Peyer's patch (tissue), 4 donors: ENCODE measurements around the gene PRKD1. TPM values are rescaled to one million over a fixed set of nuclear protein-coding genes. Genes with fewer than 3 reads are reported as not detected.
A peak's percentile ranks its signal among the peaks of the same experiment; 100 is the strongest.

Source experiments
- DNase-seq, 3 donors: peaks; one replicate each; pipeline ENCODE4 v3.0.0-alpha.2; 2017 to 2019
- H3K27ac ChIP-seq, 4 donors: fragments of 200-600 bp; sonication (generic); one replicate each; pipeline ENCODE4 v1.5.1; 2016 to 2019
- H3K27me3 ChIP-seq, 2 donors: fragments of 200-600 bp; sonication (generic); one replicate each; pipeline ENCODE4 v1.5.1; 2019
- H3K36me3 ChIP-seq, 3 donors: fragments of 200-600 bp; sonication (generic); one replicate each; pipeline ENCODE4 v1.5.1; 2016 to 2019
- H3K4me1 ChIP-seq, 4 donors: fragments of 200-600 bp; sonication (generic); one replicate each; pipeline ENCODE4 v1.5.1; 2016 to 2019
- H3K4me3 ChIP-seq, 4 donors: fragments of 200-600 bp; sonication (generic); 1 replicate in 3 of 4; 2 replicates in 1 of 4; pipeline ENCODE4 v1.5.1; 2016 to 2019; ENCODE audit warnings: mild to moderate bottlenecking in 1 of 4
- H3K9me3 ChIP-seq, 4 donors: fragments of 200-600 bp; sonication (generic); one replicate each; pipeline ENCODE4 v1.5.1; 2016 to 2019; ENCODE audit warnings: mild to moderate bottlenecking in 1 of 4
- POLR2A ChIP-seq, 2 donors: fragments of 450-650 bp; IDR thresholded peaks; one replicate each; pipeline ENCODE4 v1.5.1; 2017; ENCODE audit warnings: antibody characterized with exemption in 2 of 2, mild to moderate bottlenecking in 2 of 2, moderate library complexity in 2 of 2
- total RNA-seq, 4 donors: library from RNA; depleted of rRNA; stranded (reverse); fragments of >200 nt; gene quantifications; one replicate each; pipeline ENCODE4 v1.1.0, GENCODE V29; 2016
- TF ChIP-seq, protein P1 (sequence below), 6 experiments: fragments of 450-650 bp in 4 of 6; fragments of 200-600 bp in 2 of 6; sonication (generic) in 1 of 6; IDR thresholded peaks; one replicate each; pipeline ENCODE4 v1.5.1; 2017 to 2019; ENCODE audit warnings: antibody characterized with exemption in 6 of 6, mild to moderate bottlenecking in 3 of 6, moderate library complexity in 1 of 6

Gene PRKD1
- 1 to 10 TPM in 3 of 4 donors, under 1 TPM in 1; 0.88 to 5.0 (median 3.6) TPM for total RNA-seq

DNA sequence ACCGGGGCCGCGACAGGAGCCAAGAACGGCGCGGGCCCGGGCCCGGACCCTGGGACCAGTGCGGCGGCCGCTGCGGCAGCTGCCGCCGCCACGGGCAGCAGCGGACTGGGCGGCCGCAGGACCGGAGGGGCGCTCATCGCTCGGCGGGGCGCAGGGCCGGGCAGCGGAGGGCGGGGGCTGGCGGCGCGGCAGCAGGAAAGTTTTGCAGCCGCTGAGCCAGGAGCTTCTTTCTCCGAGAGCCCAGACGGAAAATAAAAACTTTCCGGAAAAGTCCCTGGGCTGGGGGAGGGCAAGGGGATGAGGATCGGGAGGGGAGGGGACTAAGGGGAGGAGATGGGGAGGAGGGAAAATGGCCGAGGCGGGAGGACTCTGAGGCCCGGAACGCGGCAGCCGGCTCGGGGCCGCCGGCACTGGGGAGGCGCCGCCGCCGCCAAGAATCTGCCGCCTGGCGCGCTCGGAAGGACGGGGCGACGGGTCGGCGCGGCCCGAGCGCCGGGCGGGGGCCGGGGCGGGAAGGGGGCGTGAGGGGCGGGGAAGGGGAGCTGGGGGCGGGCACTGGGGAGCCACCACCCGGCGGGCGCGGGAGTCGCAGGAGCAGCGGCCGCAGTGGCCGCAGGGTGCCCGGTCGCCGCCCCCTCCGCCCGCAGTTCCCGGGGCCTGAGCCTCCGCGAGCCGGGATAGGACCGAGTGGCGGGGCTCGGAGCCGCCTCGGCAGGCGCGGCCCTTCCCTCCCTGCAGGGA is at the start of gene PRKD1:
Gene PRKD1, minus strand, starts transcription at position 472 of the 741 bp plus-strand sequence.
- H3K27ac ChIP-seq, result peak within 1 kb of the TSS; percentile 36 to 76 (median 70)
- peak within 1 kb of the TSS; percentile 41 to 72 (median 54) for H3K4me3 ChIP-seq
- peaks cover 0 to 7% (median 0%) of the 10 kb centered on the region in 4 donors for H3K4me1 ChIP-seq
- H3K36me3 ChIP-seq, result no peaks in the 10 kb centered on the region
- H3K9me3 ChIP-seq, result no peaks in the 10 kb centered on the region
- H3K27me3 ChIP-seq, result no peaks in the 10 kb centered on the region
- no peak for TF ChIP-seq POLR2A (IDR thresholded peaks at IDR 0.05)
- TF ChIP-seq, protein P1, sequence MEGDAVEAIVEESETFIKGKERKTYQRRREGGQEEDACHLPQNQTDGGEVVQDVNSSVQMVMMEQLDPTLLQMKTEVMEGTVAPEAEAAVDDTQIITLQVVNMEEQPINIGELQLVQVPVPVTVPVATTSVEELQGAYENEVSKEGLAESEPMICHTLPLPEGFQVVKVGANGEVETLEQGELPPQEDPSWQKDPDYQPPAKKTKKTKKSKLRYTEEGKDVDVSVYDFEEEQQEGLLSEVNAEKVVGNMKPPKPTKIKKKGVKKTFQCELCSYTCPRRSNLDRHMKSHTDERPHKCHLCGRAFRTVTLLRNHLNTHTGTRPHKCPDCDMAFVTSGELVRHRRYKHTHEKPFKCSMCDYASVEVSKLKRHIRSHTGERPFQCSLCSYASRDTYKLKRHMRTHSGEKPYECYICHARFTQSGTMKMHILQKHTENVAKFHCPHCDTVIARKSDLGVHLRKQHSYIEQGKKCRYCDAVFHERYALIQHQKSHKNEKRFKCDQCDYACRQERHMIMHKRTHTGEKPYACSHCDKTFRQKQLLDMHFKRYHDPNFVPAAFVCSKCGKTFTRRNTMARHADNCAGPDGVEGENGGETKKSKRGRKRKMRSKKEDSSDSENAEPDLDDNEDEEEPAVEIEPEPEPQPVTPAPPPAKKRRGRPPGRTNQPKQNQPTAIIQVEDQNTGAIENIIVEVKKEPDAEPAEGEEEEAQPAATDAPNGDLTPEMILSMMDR (IDR thresholded peaks at IDR 0.05), result no peak
- DNase-seq, result peak; percentile 17 to 59 (median 52)

DNA sequence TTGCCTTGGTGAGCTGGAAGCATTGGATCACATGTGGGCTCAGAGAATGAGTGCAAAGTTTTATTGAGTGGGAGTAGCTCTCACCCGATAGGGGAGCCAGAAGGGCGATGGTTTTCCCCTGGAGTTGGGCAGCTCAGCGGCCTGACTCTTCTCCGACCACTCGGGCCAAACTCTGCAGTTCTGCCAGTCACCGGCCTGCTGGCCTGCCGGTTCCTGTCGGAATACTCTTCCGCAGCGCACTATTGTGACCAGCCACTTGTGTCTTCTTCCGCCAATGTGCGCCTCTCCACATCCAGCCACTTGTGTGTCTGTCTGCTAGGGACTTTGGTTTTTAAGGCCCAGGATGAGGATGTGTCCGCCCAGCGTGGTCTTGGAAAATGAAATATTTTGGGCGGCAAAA is 43.5 kb upstream of the PRKD1 start:
- no peak overlapping the region for H3K4me3 ChIP-seq
- H3K4me1 ChIP-seq, result no peaks in the 10 kb centered on the region
- H3K27ac ChIP-seq, result no peak overlapping the region
- TF ChIP-seq, protein P1 (IDR thresholded peaks at IDR 0.05), result no peak
- no peak for TF ChIP-seq POLR2A (IDR thresholded peaks at IDR 0.05)
- no peaks in the 10 kb centered on the region for H3K9me3 ChIP-seq
- no peak for DNase-seq
- H3K27me3 ChIP-seq, result no peaks in the 10 kb centered on the region
- H3K36me3 ChIP-seq, result no peaks in the 10 kb centered on the region

DNA sequence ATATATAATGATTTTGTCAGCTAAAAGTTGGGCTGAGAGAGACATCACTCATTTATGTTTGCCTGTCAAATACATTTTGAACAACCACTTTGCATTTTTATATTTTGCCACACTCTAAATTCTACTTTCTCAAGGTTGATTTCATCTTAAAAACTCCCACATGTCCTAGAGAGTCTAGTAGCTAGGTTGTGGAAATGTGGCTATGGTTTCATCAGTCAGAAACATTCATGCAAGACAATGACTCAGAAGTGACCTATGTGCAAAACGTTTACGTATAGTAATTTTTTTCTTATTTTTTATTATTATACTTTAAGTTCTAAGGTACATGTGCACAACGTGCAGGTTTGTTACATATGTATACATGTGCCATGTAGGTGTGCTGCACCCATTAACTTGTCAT is 27.4 kb upstream of the PRKD1 start:
- Histone ChIP-seq H3K4me1 (no peaks in the 10 kb centered on the region), H3K4me3 (no peak overlapping the region), H3K27me3 (no peaks in the 10 kb centered on the region), H3K9me3 (no peaks in the 10 kb centered on the region), H3K27ac (no peak overlapping the region), H3K36me3 (no peaks in the 10 kb centered on the region)
- TF ChIP-seq POLR2A (IDR thresholded peaks at IDR 0.05), result no peak
- TF ChIP-seq, protein P1 (IDR thresholded peaks at IDR 0.05), result no peak
- no peak for DNase-seq

DNA sequence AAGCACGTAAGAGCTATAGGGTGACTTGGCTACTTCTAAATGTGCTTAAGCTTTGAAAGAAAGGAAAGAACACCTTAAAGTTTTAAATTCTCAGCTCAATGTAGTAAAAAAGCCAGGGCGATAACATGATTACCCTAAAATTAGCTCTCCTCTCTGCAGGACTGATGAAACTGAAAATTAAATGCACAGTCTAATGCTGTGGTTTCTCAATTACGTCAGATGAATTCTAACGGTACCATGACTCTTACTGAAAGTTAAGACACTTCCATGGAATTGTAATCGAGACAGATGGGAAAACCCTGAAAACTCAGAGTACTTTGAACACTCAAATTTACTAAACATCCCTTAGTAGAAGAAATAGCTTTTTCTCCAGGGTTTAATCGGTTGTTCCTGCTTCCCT is 25.9 kb upstream of the PRKD1 start:
- H3K4me3 ChIP-seq, result no peak overlapping the region
- no peak overlapping the region for H3K27ac ChIP-seq
- H3K4me1 ChIP-seq, result no peaks in the 10 kb centered on the region
- no peaks in the 10 kb centered on the region for H3K27me3 ChIP-seq
- TF ChIP-seq, protein P1 (IDR thresholded peaks at IDR 0.05), result no peak
- no peak for TF ChIP-seq POLR2A (IDR thresholded peaks at IDR 0.05)
- no peaks in the 10 kb centered on the region for H3K9me3 ChIP-seq
- no peak for DNase-seq
- no peaks in the 10 kb centered on the region for H3K36me3 ChIP-seq

DNA sequence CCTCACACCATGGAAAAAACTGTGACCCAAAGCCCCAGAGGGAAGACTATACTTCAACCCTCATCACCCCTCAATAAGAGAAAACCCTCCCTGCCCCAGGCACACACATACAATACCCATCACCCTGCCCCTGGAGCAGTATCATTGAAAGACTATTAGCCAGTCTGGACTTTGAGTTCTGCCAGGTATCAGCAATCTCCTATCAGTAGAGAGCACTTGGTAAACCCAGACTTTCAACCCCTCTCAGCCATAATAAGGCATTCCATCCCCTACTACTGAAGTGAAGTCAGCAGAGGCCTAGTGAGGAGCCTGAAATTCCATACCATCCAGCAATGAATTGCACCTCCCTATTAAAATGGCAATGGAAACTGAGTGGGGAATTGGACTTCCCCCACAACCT is 16.4 kb upstream of the PRKD1 start:
- TF ChIP-seq POLR2A (IDR thresholded peaks at IDR 0.05), result no peak
- TF ChIP-seq, protein P1 (IDR thresholded peaks at IDR 0.05), result no peak
- no peak overlapping the region for H3K4me3 ChIP-seq
- H3K36me3 ChIP-seq, result no peaks in the 10 kb centered on the region
- DNase-seq, result no peak
- peaks cover 0 to 7% (median 0%) of the 10 kb centered on the region in 4 donors for H3K9me3 ChIP-seq
- H3K4me1 ChIP-seq, result no peaks in the 10 kb centered on the region
- no peaks in the 10 kb centered on the region for H3K27me3 ChIP-seq
- no peak overlapping the region for H3K27ac ChIP-seq
